GM19395 (cell line): ENCODE measurements around the gene CD52.

Experiments used
- ATAC-seq: cut with Tn5 transposase; IDR thresholded peaks from one replicate; pipeline ENCODE4 v1.9.1; 2021; ENCODE audit warnings: mild to moderate bottlenecking, moderate library complexity; ENCODE audit not compliant: unreplicated experiment

Gene CD52

GRCh38 chr1:26317612-26318337 is at the start of gene CD52:
Gene CD52 (plus strand): TSS chr1:26317958. CDS start chr1:26318018, 60 bp downstream.
- peak; percentile 51 for ATAC-seq

GRCh38 chr1:26268290-26269197 is 49.2 kb upstream of the CD52 start:
- no peak for ATAC-seq

- no peak for ATAC-seq
Observed at GRCh38 chr1:26269198-26269550, 48.6 kb upstream of the CD52 start.

GRCh38 chr1:26274801-26275425 is 42.8 kb upstream of the CD52 start:
- ATAC-seq, result no peak

- ATAC-seq, result no peak
Observed at GRCh38 chr1:26275580-26276431, 42.0 kb upstream of the CD52 start.

GRCh38 chr1:26276432-26276838 is 41.3 kb upstream of the CD52 start:
- no peak for ATAC-seq

- ATAC-seq, result no peak
Observed at GRCh38 chr1:26277261-26277661, 40.5 kb upstream of the CD52 start.

GRCh38 chr1:26277719-26278118 is 40.0 kb upstream of the CD52 start:
- ATAC-seq, result no peak

- ATAC-seq, result no peak
Observed at GRCh38 chr1:26278303-26278702, 39.5 kb upstream of the CD52 start.

GRCh38 chr1:26278724-26279455 is 38.9 kb upstream of the CD52 start:
- no peak for ATAC-seq

- peak; percentile 61 for ATAC-seq
Observed at GRCh38 chr1:26279456-26280332, 38.1 kb upstream of the CD52 start, which contains the start of gene SH3BGRL3. Gene SH3BGRL3 (plus strand): TSS chr1:26280086. CDS start chr1:26280156, 70 bp downstream.

GRCh38 chr1:26280333-26281042 is 37.3 kb upstream of the CD52 start:
- ATAC-seq, result no peak

- no peak for ATAC-seq
Observed at GRCh38 chr1:26281091-26281958, 36.4 kb upstream of the CD52 start.

- no peak for ATAC-seq
Observed at GRCh38 chr1:26281971-26282370, 35.8 kb upstream of the CD52 start.

- ATAC-seq, result no peak
Observed at GRCh38 chr1:26282401-26282918, 35.3 kb upstream of the CD52 start.

GRCh38 chr1:26283279-26283853 is 34.4 kb upstream of the CD52 start:
- ATAC-seq, result no peak
